ENCODE measurements around the gene MYRF. TPM values are rescaled to one million over a fixed set of nuclear protein-coding genes. Genes with fewer than 3 reads are reported as not detected.

The MYRF gene
- total and polyA plus RNA-seq, 2 of the 13 experiments (the other 11 are each of a cell fraction or from before 2014, with no cell fraction given) = 10.2 to 25.9 TPM

DNA sequence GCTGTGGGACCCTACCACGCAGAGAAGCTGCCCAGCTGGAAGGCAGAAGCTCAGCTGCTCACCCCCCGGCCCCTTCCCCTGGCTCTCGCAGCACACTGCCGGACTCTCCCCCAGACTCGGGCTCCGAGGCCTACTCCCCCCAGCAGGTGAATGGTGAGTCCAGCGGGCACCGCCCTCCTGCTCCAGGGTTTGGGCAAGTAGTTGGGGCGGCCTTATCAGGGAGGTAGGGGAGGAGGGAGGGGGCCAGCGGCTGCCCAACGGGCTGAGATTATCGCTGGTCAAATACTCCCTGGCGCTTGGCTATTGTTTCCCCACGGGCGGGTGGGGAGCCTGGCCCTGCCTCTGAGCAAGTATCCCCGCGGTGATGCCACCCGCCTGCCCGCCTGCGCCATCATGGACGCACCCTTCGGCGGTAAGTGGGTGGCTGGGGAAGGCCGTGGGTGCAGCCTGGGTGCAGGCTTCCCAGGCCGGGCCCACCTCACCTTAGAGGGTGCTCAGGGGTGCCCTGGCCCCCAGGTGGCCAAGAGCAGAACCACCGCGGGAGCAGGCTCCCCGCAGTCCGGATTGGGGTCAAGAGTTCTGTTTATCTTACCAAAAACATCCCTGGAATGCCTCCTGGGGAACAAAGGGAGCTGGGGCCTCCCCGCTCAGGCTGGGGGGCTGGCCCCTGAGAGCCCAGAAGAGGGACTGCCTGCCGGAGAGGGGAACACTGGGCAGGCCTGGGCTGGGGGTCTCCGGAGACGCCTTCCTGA, 16.9 kb downstream of the MYRF start (continued):
- TF ChIP-seq, protein P1, sequence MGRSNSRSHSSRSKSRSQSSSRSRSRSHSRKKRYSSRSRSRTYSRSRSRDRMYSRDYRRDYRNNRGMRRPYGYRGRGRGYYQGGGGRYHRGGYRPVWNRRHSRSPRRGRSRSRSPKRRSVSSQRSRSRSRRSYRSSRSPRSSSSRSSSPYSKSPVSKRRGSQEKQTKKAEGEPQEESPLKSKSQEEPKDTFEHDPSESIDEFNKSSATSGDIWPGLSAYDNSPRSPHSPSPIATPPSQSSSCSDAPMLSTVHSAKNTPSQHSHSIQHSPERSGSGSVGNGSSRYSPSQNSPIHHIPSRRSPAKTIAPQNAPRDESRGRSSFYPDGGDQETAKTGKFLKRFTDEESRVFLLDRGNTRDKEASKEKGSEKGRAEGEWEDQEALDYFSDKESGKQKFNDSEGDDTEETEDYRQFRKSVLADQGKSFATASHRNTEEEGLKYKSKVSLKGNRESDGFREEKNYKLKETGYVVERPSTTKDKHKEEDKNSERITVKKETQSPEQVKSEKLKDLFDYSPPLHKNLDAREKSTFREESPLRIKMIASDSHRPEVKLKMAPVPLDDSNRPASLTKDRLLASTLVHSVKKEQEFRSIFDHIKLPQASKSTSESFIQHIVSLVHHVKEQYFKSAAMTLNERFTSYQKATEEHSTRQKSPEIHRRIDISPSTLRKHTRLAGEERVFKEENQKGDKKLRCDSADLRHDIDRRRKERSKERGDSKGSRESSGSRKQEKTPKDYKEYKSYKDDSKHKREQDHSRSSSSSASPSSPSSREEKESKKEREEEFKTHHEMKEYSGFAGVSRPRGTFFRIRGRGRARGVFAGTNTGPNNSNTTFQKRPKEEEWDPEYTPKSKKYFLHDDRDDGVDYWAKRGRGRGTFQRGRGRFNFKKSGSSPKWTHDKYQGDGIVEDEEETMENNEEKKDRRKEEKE (IDR thresholded peaks at IDR 0.05) = no peak
- TF ChIP-seq, protein P2, sequence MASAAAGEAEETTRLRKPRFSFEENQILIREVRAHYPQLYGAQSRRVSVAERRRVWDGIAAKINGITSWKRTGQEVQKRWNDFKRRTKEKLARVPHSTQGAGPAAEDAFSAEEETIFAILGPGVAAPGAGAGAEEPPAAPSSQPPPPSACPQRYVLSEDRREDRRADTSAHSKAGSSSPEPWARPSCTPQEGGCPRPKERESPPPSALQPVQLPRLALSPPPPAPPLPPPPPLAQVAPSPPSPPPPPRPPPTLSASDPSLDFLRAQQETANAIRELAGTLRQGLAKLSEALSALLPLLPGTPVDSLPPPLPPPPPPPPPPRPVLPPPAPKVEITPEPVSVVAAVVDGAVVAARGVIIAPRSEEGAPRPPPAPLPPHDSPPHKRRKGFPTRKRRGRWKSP (CRISPR knock-in tag; IDR thresholded peaks at IDR 0.05) = 0 out of 2 replicates have a peak, but pooled peaks have one; percentile 38
- TF ChIP-seq ZNF17 (CRISPR knock-in tag; IDR thresholded peaks at IDR 0.05) (no peak), HIVEP1 (CRISPR knock-in tag; IDR thresholded peaks at IDR 0.05) (peak; percentile 84), ZNF230 (CRISPR knock-in tag; IDR thresholded peaks at IDR 0.05) (no peak), GABPB1 (CRISPR knock-in tag; IDR thresholded peaks at IDR 0.05) (peak; percentile 61; the same call in 1 of the 2 replicates), ELF1 (CRISPR knock-in tag; IDR thresholded peaks at IDR 0.05) (no peak), SIN3A (IDR thresholded peaks at IDR 0.05; ENCODE audit: borderline replicate concordance, low read depth, low read length) (no peak), ZBTB3 (CRISPR knock-in tag; IDR thresholded peaks at IDR 0.05; ENCODE audit: borderline replicate concordance, low read depth) (0 out of 2 replicates have a peak, but pooled peaks have one; percentile 77), FOXK2 (IDR thresholded peaks at IDR 0.05) (no peak), SIX4 (CRISPR knock-in tag; IDR thresholded peaks at IDR 0.05) (peak; percentile 15; the same call in 1 of the 2 replicates), ZNF780A (CRISPR knock-in tag; IDR thresholded peaks at IDR 0.05) (no peak), ZNF382 (CRISPR knock-in tag; IDR thresholded peaks at IDR 0.05; ENCODE audit: borderline replicate concordance) (no peak), SMAD9 (CRISPR knock-in tag; IDR thresholded peaks at IDR 0.05) (peak; percentile 87; the same call in 1 of the 2 replicates), ZNF235 (CRISPR knock-in tag; IDR thresholded peaks at IDR 0.05; ENCODE audit: borderline replicate concordance) (peak; percentile 10; the same call in 1 of the 2 replicates), ZNF263 (CRISPR knock-in tag; IDR thresholded peaks at IDR 0.05) (no peak)
- TF ChIP-seq, protein P3, sequence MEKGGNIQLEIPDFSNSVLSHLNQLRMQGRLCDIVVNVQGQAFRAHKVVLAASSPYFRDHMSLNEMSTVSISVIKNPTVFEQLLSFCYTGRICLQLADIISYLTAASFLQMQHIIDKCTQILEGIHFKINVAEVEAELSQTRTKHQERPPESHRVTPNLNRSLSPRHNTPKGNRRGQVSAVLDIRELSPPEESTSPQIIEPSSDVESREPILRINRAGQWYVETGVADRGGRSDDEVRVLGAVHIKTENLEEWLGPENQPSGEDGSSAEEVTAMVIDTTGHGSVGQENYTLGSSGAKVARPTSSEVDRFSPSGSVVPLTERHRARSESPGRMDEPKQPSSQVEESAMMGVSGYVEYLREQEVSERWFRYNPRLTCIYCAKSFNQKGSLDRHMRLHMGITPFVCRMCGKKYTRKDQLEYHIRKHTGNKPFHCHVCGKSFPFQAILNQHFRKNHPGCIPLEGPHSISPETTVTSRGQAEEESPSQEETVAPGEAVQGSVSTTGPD (CRISPR knock-in tag; IDR thresholded peaks at IDR 0.05) = no peak
- TF ChIP-seq, protein P4, sequence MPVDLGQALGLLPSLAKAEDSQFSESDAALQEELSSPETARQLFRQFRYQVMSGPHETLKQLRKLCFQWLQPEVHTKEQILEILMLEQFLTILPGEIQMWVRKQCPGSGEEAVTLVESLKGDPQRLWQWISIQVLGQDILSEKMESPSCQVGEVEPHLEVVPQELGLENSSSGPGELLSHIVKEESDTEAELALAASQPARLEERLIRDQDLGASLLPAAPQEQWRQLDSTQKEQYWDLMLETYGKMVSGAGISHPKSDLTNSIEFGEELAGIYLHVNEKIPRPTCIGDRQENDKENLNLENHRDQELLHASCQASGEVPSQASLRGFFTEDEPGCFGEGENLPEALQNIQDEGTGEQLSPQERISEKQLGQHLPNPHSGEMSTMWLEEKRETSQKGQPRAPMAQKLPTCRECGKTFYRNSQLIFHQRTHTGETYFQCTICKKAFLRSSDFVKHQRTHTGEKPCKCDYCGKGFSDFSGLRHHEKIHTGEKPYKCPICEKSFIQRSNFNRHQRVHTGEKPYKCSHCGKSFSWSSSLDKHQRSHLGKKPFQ (CRISPR knock-in tag; IDR thresholded peaks at IDR 0.05; ENCODE audit: insufficient replicate concordance) = no peak
- TF ChIP-seq, protein P5, sequence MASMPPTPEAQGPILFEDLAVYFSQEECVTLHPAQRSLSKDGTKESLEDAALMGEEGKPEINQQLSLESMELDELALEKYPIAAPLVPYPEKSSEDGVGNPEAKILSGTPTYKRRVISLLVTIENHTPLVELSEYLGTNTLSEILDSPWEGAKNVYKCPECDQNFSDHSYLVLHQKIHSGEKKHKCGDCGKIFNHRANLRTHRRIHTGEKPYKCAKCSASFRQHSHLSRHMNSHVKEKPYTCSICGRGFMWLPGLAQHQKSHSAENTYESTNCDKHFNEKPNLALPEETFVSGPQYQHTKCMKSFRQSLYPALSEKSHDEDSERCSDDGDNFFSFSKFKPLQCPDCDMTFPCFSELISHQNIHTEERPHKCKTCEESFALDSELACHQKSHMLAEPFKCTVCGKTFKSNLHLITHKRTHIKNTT (CRISPR knock-in tag; IDR thresholded peaks at IDR 0.05) = no peak
- TF ChIP-seq, protein P6, sequence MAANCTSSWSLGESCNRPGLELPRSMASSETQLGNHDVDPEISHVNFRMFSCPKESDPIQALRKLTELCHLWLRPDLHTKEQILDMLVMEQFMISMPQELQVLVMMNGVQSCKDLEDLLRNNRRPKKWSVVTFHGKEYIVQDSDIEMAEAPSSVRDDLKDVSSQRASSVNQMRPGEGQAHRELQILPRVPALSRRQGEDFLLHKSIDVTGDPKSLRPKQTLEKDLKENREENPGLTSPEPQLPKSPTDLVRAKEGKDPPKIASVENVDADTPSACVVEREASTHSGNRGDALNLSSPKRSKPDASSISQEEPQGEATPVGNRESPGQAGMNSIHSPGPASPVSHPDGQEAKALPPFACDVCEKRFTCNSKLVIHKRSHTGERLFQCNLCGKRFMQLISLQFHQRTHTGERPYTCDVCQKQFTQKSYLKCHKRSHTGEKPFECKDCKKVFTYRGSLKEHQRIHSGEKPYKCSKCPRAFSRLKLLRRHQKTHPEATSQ (CRISPR knock-in tag; IDR thresholded peaks at IDR 0.05; ENCODE audit: borderline replicate concordance) = no peak

All from HepG2 (cell line).